ENCODE measurements around the gene CENPX. TPM values are rescaled to one million over a fixed set of nuclear protein-coding genes. Genes with fewer than 3 reads are reported as not detected.
A peak's percentile ranks its signal among the peaks of the same experiment; 100 is the strongest.

Gene CENPX
- total and polyA plus RNA-seq, 2 of the 13 experiments (the other 11 are each of a cell fraction or from before 2014, with no cell fraction given), result 92.7 to 170 TPM

GRCh38 chr17:81993729-81994592 lies 28.7 kb downstream of the CENPX start (continued):
- TF ChIP-seq ZBTB10 (CRISPR knock-in tag; IDR thresholded peaks at IDR 0.05; ENCODE audit: borderline replicate concordance) (no peak), REXO4 (CRISPR knock-in tag; IDR thresholded peaks at IDR 0.05; ENCODE audit: borderline replicate concordance) (no peak), POGZ (CRISPR knock-in tag; IDR thresholded peaks at IDR 0.05) (no peak), MAF1 (CRISPR knock-in tag; IDR thresholded peaks at IDR 0.05; ENCODE audit: borderline replicate concordance) (peak; percentile 27; the same call in 1 of the 2 replicates), PCBP2 (optimal IDR thresholded peaks at IDR 0.05; ENCODE audit: low read depth, low read length, poor library complexity, severe bottlenecking) (peak; percentile 56), ZNF574 (CRISPR knock-in tag; IDR thresholded peaks at IDR 0.05) (peak; percentile 50; the same call in 1 of the 2 replicates), TOPORS (CRISPR knock-in tag; IDR thresholded peaks at IDR 0.05) (peak; percentile 93; the same call in 1 of the 2 replicates), CEBPG (CRISPR knock-in tag; IDR thresholded peaks at IDR 0.05) (peak; percentile 56), HIVEP1 (CRISPR knock-in tag; IDR thresholded peaks at IDR 0.05) (no peak; the same call in 1 of the 2 replicates), GFI1 (CRISPR knock-in tag; IDR thresholded peaks at IDR 0.05; ENCODE audit: borderline replicate concordance) (peak; percentile 63), EEA1 (CRISPR knock-in tag; IDR thresholded peaks at IDR 0.05; ENCODE audit: borderline replicate concordance) (peak; percentile 58; the same call in 1 of the 2 replicates), ZNF30 (CRISPR knock-in tag; IDR thresholded peaks at IDR 0.05) (no peak; the same call in 1 of the 2 replicates), ZNF207 (IDR thresholded peaks at IDR 0.05; ENCODE audit: borderline replicate concordance) (no peak), NFIC (IDR thresholded peaks at IDR 0.05; ENCODE audit: low read length) (no peak), POLR2AphosphoS5 (IDR thresholded peaks at IDR 0.05; ENCODE audit: low read depth, low read length) (peak; percentile 70), NFE2 (CRISPR knock-in tag; IDR thresholded peaks at IDR 0.05) (no peak; the same call in none of the 2 replicates), ZFP37 (CRISPR knock-in tag; IDR thresholded peaks at IDR 0.05; ENCODE audit: borderline replicate concordance) (no peak), ZNF629 (CRISPR knock-in tag; conservative IDR thresholded peaks at IDR 0.05) (no peak), CREB1 (IDR thresholded peaks at IDR 0.05) (no peak), CREB1 (CRISPR knock-in tag; IDR thresholded peaks at IDR 0.05) (no peak), TGIF2 (CRISPR knock-in tag; IDR thresholded peaks at IDR 0.05) (peak; percentile 67; the same call in 1 of the 2 replicates), HNRNPK (IDR thresholded peaks at IDR 0.05; ENCODE audit: low read depth, low read length, poor library complexity, severe bottlenecking) (peak; percentile 70), PITX1 (CRISPR knock-in tag; IDR thresholded peaks at IDR 0.05) (peak; percentile 48), ZNF790 (CRISPR knock-in tag; IDR thresholded peaks at IDR 0.05; ENCODE audit: borderline replicate concordance) (no peak)

Measured in HepG2 (cell line).